IPS DF 4.7 (cell line): ENCODE data around the gene COL19A1.

Source experiments
- DNase-seq: peaks from one replicate; pipeline ENCODE4 v3.0.0-alpha.2; 2013; ENCODE audit warnings: low spot score; ENCODE audit errors: extremely low read depth

COL19A1 gene

DNA sequence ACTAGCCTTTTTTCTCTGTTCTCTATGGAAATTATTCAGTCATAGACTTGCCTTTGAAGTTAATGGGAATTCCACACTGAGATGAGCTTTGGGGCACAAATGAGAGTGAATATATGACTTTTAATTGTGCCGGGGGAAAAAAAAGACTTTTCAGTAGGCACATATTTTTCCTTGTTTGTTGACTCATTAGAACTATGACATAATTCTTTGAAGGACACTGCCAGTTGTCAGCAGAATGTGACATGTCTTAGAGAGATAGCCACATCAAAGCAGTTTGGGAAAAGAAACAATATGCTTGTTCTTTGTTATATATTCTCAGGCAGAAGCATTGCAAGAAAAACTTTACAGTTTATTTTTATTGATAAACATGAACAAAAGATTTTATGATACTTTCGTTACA is 298.2 kb downstream of the COL19A1 start:
- no peak for DNase-seq

DNA sequence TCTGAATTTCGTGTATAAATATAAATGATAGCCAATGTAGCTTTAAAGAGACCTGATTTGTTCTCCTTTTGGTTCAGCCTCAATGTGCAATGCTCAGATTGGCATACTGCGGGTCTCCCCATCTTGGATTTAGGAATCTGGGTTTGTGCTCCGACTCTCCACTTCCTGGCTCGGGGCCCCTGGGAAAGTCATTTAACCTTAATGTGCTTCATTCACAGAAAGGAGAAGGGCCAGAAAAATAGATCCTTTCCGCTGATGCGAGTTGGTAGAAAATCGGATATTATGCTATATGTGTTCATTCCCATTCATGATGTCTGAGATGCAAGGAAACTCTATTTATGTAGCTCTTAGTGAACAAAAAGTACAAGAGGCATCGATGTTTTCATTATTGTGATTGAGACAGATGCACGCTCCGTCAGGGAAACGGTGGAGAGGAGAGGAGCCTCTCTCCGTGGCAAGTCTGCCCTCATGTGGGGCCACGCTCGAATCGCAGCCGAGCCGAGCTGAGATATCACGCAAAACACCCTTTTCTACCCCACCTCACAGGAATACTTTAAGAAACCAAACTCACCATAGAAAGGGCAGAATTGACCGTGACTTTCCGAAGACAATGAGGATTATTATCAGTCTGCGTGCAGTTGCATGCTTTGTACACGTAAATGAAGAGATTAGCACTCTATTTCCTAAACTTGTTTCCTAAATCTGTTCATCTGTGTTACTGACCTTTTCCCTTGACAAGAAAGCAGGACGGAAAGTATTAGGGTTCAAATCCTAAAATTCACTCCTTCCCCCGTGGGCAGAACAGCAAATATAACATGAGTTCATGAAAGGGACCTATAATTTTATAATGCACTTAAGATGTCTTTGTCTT is 300.0 kb downstream of the COL19A1 start:
- peak; percentile 16 for DNase-seq

DNA sequence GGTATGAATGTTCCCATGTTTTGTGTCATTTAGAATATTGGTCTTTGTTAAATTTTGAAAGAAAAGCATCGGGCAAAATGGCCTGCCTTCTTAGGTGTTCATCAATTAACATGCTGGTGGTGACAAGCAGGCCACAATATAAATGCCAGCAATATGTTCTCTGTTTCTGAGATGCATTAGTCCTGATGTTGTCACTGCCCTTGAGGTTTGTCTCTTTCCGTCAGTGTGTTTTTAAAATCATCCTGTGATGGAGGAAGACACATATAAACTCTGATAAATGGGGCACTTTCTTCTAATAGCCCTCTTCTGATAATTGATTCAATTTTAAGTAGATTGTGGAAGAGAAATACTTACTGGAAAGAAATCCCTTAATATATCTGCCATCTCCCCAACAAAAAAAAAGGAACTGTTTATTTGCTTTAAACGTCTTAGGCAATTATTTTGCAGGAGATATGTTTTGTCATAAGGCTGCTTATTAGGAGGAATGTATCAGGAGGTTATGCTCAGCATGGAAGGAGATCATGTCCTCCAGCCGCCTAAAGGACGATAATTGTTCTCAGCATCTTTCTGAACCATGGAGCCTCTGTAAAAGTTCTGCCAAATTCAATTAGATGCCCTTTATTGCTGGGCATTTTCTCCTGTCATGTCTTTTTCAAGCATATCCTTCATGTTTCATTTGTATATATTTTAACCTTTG is 302.5 kb downstream of the COL19A1 start:
- DNase-seq, result no peak

DNA sequence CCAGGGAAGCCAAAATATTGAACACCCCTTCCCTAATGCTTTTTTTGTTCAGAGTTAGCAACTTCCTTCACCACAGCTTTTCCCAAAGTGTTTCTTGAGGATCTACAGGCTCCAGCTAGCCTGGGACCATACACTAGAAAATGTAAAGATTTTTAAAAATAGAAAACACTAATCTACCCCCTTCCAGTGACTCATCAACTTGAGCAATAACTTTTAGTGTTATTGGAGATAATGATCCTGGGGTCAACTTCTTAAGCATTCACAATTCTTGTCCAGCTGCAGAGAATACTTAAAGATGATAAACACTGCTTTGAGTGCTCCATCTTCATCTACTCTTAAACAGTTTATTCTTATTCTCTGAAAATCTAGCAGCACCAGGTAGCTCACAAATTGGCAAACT is 304.9 kb downstream of the COL19A1 start:
- no peak for DNase-seq

DNA sequence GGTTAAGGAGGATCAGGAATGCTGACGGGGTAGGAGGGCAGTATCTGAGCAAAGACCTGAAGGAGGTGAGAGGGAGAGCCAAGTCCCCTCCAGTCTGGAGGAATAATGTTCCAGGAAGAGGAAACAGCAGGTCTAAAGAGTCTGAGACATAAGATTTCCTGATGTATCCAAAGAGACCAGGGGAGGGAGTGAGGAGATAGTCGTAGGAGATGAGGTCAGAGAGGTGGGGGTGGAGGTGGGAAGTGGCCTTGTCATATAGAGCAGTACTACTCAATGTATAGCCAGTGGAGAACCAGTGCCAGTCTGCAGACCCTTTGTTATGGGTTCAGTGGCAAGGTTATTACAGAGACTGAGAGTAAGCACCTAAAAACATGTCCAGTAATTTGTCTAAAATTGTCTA is 305.9 kb downstream of the COL19A1 start:
- DNase-seq, result no peak

DNA sequence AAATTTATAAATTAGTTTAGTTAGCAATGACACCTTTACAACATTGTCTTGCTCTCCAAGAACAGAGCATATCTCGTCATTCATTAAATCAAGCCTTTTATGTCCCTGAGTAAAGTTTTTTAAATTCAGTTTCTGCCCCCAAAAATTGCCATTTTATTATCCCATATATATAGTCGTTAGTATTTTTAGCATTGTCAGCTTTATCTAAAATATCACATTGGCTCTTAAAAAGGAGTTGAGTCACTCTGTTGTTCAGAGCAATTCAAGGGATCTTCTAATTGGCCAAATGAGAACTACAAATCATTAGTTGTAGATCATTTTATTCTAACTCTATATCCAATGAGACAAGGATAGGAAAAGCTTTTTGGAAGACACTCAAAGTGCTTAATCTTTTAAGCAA is 309.4 kb downstream of the COL19A1 start:
- no peak for DNase-seq

DNA sequence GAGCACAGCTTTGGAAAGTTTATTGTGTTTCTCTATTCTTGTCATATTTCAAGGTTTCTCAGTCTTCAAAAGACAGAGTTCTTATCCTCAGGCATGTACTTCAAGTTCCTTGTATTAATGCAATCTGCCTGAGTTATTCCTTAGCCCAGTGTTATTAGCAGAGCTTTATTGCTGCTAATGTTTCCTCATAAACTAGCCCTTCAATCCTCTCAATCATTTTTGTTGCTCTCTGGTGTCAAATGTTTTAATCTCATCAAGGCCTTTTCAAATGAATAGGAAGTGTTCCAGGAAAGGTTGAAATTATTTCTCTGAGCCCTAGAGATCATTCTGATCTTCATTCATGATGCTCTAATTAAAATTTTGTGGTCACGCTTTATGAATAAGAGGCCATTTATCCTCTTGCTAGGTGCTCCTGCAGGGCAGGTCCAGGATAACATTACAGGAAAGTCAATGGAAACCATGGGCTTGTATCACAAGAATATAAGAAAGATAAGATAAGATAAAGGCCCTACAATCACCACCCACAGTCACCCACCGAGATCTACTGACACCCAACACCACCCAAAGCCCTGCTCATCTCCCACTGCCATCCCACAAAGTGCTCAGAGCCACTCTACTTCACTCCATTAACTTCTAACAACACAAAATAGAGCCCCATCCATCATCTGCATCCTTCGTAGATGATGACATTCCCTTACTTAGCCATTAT is 310.6 kb downstream of the COL19A1 start:
- DNase-seq, result no peak

DNA sequence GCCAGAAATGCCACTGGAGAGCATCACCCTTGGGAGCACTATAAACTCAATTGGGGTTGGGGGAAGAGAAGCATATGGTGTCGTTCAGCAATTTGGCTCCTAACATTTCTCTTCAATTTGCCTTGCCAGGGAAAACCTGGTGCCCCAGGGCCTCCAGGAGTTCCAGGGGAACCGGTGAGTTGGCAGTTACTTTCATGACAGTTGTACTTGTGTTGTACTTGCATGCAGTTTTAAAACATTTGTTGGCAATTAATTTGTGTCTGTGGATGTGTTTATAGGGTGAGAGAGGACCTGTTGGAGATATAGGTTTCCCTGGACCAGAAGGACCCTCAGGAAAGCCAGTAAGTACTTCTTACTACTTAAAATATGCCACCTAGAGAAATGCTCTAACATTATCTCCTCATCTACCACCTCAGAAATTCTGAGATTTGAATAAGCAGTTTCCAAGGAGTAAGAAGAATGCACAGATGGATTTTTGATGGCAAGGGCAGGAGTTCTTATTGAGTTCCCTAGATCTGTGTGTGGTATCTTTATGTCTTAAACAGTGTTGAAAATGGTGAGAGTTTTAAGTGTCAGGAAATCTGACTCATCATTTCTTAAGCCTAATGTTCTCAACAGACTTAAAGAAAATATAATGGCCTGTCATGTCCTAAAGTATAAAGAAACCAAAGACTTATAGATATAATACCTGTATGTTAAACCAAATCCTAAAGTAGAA is 314.0 kb downstream of the COL19A1 start:
- DNase-seq, result no peak

DNA sequence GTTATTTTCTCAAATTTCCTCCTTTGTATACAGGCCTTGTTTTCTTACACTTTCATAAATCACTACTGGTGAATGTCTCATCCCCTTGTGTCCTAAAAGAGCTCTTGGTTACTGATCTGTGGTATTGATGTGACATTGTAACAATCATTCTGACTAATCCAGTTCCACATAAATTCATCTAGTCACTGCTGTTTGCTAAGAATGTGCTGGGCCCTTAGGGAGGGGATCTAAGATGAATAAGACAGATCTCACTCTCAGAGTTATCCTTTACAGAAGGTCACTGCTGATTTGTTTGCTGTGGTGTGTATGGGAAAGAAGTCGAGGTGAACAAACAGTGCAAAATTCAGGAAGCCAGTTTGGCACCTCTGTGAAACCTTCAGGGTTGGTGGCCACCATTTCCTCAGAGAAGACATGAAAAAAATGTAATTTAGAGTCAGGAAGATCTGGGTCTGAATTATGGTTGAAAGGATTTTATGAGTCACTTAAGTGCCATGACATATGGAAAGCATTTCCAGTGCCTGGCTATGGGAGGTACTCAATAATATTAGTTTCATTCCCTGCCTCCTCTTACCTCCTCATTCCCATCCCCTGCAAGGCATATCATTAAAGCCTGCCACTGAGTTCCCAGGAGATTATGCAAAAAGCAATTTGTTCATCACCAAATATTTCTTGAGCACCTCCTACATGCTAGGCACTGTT is 314.7 kb downstream of the COL19A1 start:
- DNase-seq, result no peak

DNA sequence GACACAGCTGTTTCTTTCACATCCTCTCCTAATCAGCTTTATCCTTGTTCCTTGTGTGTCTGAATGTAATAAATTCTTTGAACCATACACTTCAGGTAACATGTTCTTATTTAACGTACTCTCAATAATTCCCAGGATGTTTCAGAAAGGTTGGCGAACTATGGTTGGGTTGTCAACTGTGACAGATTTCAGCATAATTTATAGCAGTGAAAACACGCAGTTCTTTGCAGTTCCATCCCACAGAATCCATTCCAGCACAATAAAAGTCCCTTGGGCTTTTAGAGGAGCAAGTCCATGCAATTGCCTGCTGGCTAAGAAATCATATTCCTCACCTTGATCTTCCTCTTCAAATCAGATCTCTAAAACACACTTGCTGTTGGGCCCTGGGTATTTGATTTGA is 317.2 kb downstream of the COL19A1 start:
- DNase-seq, result no peak

DNA sequence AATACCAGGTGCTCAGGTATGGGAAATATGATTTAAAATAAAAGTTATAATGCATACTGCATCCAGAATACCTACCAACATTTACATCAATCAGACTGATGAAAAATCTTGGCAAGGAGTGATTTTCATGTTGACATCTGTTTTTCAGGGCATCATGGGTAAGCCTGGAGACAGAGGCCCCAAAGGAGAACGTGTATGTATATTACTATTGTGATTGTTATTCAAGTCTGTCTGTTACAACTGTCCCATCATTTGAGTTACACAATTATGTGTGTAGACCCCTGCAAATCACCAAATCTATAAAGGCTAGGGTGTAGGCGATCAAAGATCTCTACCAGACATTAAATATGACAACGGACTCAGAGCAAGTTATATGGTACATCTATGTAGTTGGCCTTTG is 318.4 kb downstream of the COL19A1 start:
- DNase-seq, result no peak

DNA sequence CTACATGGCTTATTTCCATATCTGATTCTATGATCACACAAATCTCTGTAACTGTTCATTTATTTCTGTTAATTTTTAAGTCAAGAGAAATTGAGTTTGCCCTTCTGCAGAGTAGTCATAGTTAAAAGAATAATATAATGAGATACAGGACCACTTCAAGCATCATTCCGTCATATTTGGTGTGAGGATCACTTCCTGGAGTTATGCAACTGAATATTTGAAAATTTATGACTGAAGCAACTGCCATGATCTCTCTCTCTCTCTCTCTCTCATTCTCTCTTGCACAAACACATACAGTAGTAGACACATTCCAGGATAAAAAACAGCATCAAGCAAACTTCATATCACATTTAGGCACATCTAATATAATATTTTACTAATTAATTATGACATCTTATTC is 320.1 kb downstream of the COL19A1 start:
- no peak for DNase-seq

DNA sequence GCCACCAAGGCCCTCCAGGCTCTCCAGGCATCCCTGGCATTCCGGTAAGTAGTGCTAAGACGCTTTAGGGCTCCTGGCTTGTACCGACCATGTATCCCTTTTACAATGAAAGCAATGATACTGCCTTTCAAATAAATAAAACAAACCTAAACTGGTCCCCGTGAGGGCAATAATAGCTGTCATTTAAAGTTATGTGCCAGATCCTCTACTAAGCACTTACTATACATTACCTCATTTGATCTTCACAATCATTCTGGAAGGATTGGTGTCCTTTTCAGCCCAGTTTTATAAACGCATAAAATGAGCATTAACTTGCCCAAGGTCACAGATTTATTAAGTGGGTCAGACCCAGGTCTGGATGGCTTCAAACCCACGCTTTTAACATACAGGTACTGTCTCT is 321.8 kb downstream of the COL19A1 start:
- no peak for DNase-seq

DNA sequence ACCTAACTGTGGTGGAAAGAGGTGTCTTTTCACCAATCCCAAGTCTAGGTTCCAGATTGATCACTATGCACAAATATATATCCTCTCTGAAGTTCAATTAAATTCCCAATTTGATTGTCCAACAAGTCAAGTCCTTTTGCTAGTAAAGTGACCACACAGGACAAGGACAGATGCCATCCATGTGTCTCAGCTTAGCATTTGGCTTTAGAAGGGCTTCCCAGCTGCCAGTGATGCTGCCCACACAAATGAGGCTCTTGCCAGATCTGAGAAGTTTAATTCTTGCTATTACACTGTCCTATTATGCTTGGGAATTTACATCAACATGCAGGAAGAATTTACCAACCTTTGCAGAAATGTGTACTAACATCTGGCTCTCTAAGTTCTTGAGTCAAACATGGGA is 328.1 kb downstream of the COL19A1 start:
- no peak for DNase-seq

DNA sequence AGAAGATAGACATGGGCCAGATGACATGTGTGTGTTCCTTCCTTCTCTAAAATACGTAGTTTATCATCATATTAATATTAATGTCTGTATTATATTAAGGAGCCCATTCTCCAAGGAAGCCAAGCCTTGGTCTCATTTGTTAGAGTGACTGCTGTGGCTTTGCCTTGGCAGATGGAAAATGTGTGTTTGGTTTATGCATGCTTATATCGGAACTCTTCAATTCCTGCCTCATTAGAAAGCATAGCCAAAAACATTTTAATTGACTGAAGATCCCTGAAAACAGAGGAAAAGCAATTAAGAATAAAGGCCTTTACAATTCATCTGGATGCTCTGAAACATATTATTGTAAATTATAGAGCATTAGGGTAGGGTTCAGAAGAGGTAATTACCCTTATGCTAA is 330.2 kb downstream of the COL19A1 start:
- DNase-seq, result no peak

DNA sequence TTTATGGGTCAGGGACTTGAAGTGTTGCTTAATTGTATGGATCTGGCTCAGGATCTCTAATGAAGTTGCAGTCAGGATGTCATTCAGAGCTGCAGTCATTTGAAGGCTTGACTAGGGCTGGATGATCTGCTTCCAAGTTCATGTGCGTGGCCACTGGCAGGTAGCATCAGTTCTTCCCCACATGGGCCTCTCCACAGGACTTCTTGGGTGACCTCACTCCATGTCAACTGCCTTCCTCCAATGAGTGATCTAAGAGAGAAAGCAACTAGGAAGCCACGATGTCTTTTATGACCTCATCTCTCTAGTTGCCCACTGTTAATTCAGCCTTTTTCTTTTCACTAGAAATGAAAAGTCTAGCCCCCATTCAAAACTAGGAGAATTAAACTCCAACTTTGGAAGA is 332.4 kb downstream of the COL19A1 start:
- no peak for DNase-seq

DNA sequence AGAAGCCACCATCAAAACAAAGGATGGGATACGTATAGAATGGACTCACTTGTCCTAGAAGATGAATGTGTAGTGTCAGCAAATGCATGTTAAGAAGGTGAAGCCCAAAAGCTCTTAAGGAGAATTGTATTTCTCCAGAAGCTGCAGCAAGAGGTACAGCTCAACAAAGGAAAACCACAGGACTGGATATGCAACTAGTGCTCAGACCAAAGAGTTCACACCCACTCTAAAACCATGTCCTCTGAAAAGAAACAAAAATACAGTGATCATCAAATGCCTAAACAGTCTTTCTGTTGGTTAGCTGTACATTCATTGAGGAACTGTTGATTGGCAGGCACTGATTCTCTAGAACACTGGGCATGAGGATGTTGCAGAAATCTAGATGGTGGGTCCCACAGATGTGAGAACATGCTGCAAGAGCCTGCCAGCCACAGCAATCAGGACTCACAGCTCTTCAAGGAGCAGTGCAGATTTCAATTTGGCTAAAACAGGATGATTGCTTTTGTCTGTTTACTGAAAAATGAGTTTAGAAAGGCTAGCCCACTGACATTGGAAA is 342.0 kb downstream of the COL19A1 start:
- no peak for DNase-seq

DNA sequence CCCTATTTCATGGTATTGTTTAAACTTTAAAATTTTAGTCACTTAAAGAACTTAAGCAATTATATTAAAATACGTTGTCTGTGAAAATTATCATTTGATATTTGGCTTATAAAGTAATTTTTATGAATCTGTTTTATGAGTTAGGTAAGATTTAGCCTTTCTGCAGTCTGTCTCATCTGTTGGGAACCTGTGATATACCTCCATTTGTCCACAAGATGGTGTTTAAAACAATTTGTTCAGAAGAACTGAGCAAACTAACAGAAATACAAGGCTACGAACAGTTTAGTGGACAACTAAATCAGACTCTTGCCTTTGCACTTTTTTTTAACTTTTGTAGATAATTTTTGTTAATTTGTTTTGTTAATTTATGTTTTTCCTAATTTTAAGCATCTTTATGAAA is 344.1 kb downstream of the COL19A1 start:
- DNase-seq, result no peak

DNA sequence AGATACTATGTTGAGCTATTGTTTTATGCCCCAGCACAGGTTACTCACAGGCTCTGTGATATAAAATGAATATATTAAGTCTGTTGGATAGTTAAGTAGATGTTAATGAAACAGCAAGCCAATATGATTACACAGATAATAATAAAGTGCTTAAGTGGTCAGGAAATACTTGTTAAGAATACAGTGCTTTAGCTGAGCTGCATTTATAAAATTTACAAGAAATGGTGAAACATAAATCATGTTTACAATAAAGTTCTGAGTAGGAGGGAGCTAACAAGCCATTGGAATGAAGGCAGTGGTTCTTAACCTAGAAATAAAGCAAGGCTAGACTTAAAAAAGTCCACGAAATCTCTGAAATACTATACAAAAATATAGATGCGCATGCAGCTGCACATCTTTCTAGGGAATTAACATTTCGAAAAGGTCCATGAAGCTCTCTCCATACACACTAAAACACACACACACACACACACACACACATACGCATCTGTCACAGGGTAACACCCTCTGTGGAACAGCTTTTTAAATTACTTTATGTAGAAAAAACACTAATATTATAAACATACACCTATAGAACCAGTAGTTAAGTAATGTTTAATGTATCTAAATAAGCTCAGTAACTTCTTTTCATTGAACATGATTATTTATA is 349.2 kb downstream of the COL19A1 start:
- no peak for DNase-seq

DNA sequence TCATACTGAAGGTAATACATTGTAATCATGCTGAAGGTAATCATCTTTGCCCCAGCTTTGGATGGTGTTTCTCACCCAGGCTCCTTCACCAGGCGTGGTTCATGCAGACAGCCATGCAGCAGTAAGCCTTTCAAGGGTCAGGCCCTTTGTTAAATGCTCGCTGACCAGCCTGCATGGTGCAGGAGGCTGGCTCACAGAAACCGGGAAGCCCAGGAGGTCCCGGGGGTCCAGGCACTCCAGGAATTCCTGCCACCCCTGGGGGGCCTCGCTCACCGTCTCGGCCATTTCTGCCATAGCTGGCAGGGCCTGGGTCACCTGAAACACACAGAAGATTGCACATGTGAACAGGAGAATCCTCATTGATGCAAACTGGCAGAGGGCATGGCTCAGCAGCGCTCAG is 350.4 kb downstream of the COL19A1 start:
- no peak for DNase-seq
